TTC549 (cell line): ENCODE data around the gene FNDC3A.
"Not testable (repeated sequence)": the region's sequence is repeated elsewhere in the genome, so short reads cannot be mapped to it uniquely, and the experiment has no call there.

Source experiments
- FAIRE-seq: peaks from 2 replicates; lab custom pipeline; 2012; peaks lifted over from hg19 to GRCh38; lab: Jason Lieb, UNC

FNDC3A gene

GRCh38 chr13:49086722-49087121 is 111.0 kb downstream of the FNDC3A start:
- no peak for FAIRE-seq

- no peak for FAIRE-seq
These were observed 117.7 kb downstream of the FNDC3A start for GRCh38 chr13:49093376-49093775.

- no peak for FAIRE-seq
These were observed 121.7 kb downstream of the FNDC3A start for GRCh38 chr13:49097374-49097773.

- no peak for FAIRE-seq
These were observed 122.5 kb downstream of the FNDC3A start for GRCh38 chr13:49098198-49098597.

GRCh38 chr13:49098771-49099512 is 123.2 kb downstream of the FNDC3A start:
- FAIRE-seq = no peak

- no peak for FAIRE-seq
These were observed 123.8 kb downstream of the FNDC3A start for GRCh38 chr13:49099513-49099877.

- no peak for FAIRE-seq
These were observed 125.2 kb downstream of the FNDC3A start for GRCh38 chr13:49100637-49101570.

- FAIRE-seq = no peak
These were observed 132.5 kb downstream of the FNDC3A start for GRCh38 chr13:49108196-49108595.

- peak; percentile 34 for FAIRE-seq
These were observed 134.6 kb downstream of the FNDC3A start for GRCh38 chr13:49110122-49110912.

GRCh38 chr13:49110913-49111170 is 135.1 kb downstream of the FNDC3A start:
- FAIRE-seq = no peak

- no peak for FAIRE-seq
These were observed 137.2 kb downstream of the FNDC3A start for GRCh38 chr13:49112782-49113525.

GRCh38 chr13:49113526-49114286 is 138.0 kb downstream of the FNDC3A start:
- FAIRE-seq = no peak

- no peak for FAIRE-seq
These were observed 141.2 kb downstream of the FNDC3A start for GRCh38 chr13:49116873-49117272.

GRCh38 chr13:49118455-49118854 is 142.7 kb downstream of the FNDC3A start:
- FAIRE-seq = not testable (repeated sequence)

- FAIRE-seq = no peak
These were observed 149.1 kb downstream of the FNDC3A start for GRCh38 chr13:49124693-49125304.

GRCh38 chr13:49125964-49126524 is 150.3 kb downstream of the FNDC3A start:
- FAIRE-seq = no peak

- no peak for FAIRE-seq
These were observed 156.8 kb downstream of the FNDC3A start for GRCh38 chr13:49132479-49133002.

GRCh38 chr13:49134305-49134704 is 158.6 kb downstream of the FNDC3A start:
- no peak for FAIRE-seq

GRCh38 chr13:49137138-49137643 is 161.5 kb downstream of the FNDC3A start:
- FAIRE-seq = not testable (repeated sequence)
